H1 (cell line): ENCODE data around the gene EPS8.

Experiments used
- CBX5 ChIP-seq: fragments of 300-800, 300-1000 bp; sonication (generic); IDR thresholded peaks from 2 replicates; pipeline ENCODE4 v1.7.1; 2016; ENCODE audit warnings: antibody characterized with exemption, low read length, low read depth
- CTCF ChIP-seq, 3 experiments: IDR thresholded peaks; 1 replicate in 2 of 3; 2 replicates in 1 of 3; pipeline versions ENCODE4 v1.5.1 to v1.6.1; 2011; ENCODE audit warnings: low read length in 3 of 3, mild to moderate bottlenecking in 3 of 3, inconsistent platforms in 2 of 3, low read depth in 1 of 3, moderate library complexity in 1 of 3; ENCODE audit not compliant: insufficient read depth in 1 of 3; ENCODE audit errors: control extremely low read depth in 1 of 3
- EGR1 ChIP-seq: IDR thresholded peaks from 2 replicates; pipeline ENCODE4 v1.6.1; 2011; ENCODE audit warnings: low read depth, low read length, borderline replicate concordance
- POLR2A ChIP-seq, 2 experiments: IDR thresholded peaks; 1 replicate in 1 of 2; 2 replicates in 1 of 2; pipeline ENCODE4 v1.6.1; 2011; ENCODE audit warnings: low read depth in 2 of 2, low read length in 2 of 2, mild to moderate bottlenecking in 2 of 2; ENCODE audit errors: control extremely low read depth in 1 of 2
- POLR2AphosphoS5 ChIP-seq: IDR thresholded peaks from 2 replicates; pipeline ENCODE4 v1.6.1; 2011; ENCODE audit warnings: low read depth, low read length
- RXRA ChIP-seq: IDR thresholded peaks from 2 replicates; pipeline ENCODE4 v1.6.1; 2011; ENCODE audit warnings: low read depth, mild to moderate bottlenecking, low read length, moderate library complexity; ENCODE audit not compliant: insufficient read depth
- TEAD4 ChIP-seq: IDR thresholded peaks from 2 replicates; pipeline ENCODE4 v1.6.1; 2012; ENCODE audit warnings: low read depth, low read length, inconsistent platforms, mixed read lengths

- no peak for TF ChIP-seq EGR1
- TF ChIP-seq CTCF (IDR thresholded peaks at IDR 0.05; ENCODE audit: control extremely low read depth in 1 of 3, insufficient read depth in 1 of 3, low read depth in 1 of 3, low read length in 3 of 3) = no peak
- no peak for TF ChIP-seq POLR2AphosphoS5
- TF ChIP-seq CBX5 = no peak
- TF ChIP-seq TEAD4 = no peak
- no peak for TF ChIP-seq RXRA
- TF ChIP-seq POLR2A (IDR thresholded peaks at IDR 0.05; ENCODE audit: control extremely low read depth in 1 of 2, low read depth in 2 of 2, low read length in 2 of 2) = no peak
Observed at GRCh38 chr12:15731940-15732339, 57.2 kb downstream of the EPS8 start.
